ENCODE measurements around the gene LIPK. TPM values are rescaled to one million over a fixed set of nuclear protein-coding genes. Genes with fewer than 3 reads are reported as not detected.

The LIPK gene
- total RNA-seq = not detected

GRCh38 chr10:88705958-88706357, at the start of gene LIPK:
Gene LIPK, plus strand, starts transcription at chr10:88706249. Its CDS starts 18,295 bp downstream, at chr10:88724544.
- Histone ChIP-seq H3K27me3 (no peaks in the 10 kb centered on the region), H3K27ac (no peak within 1 kb of the TSS), H3K36me3 (no peaks in the 10 kb centered on the region), H3K9me3 (no peaks in the 10 kb centered on the region), H3K4me1 (no peaks in the 10 kb centered on the region), H3K4me3 (no peak within 1 kb of the TSS)
- TF ChIP-seq CTCF (IDR thresholded peaks at IDR 0.05) (no peak), POLR2A (IDR thresholded peaks at IDR 0.05) (no peak)
- intact Hi-C loops (cut with DNase I; ENCODE audit: low total_unique reads) = no loop called here
- DNase-seq = no peak

- no peak for TF ChIP-seq CTCF (IDR thresholded peaks at IDR 0.05)
- no peak for TF ChIP-seq POLR2A (IDR thresholded peaks at IDR 0.05)
- H3K4me1 ChIP-seq = no peaks in the 10 kb centered on the region
- H3K27ac ChIP-seq = no peak overlapping the region
- H3K9me3 ChIP-seq = no peaks in the 10 kb centered on the region
- DNase-seq = no peak
- H3K4me3 ChIP-seq = no peak overlapping the region
- intact Hi-C loops (cut with DNase I; ENCODE audit: low total_unique reads) = no loop called here
- no peaks in the 10 kb centered on the region for H3K36me3 ChIP-seq
- H3K27me3 ChIP-seq = no peaks in the 10 kb centered on the region
These were observed 48.1 kb upstream of the LIPK start for GRCh38 chr10:88657901-88658300.

- Histone ChIP-seq H3K4me3 (no peak overlapping the region), H3K9me3 (no peaks in the 10 kb centered on the region), H3K4me1 (no peaks in the 10 kb centered on the region), H3K27me3 (no peaks in the 10 kb centered on the region), H3K27ac (no peak overlapping the region), H3K36me3 (no peaks in the 10 kb centered on the region)
- DNase-seq = no peak
- TF ChIP-seq POLR2A (IDR thresholded peaks at IDR 0.05) (no peak), CTCF (IDR thresholded peaks at IDR 0.05) (no peak)
- intact Hi-C loops (cut with DNase I; ENCODE audit: low total_unique reads) = no loop called here
These were observed 46.1 kb upstream of the LIPK start for GRCh38 chr10:88659725-88660597.

- no peak for DNase-seq
- no peaks in the 10 kb centered on the region for H3K36me3 ChIP-seq
- H3K27ac ChIP-seq = no peak overlapping the region
- no peaks in the 10 kb centered on the region for H3K4me1 ChIP-seq
- TF ChIP-seq POLR2A (IDR thresholded peaks at IDR 0.05) (no peak), CTCF (IDR thresholded peaks at IDR 0.05) (no peak)
- H3K27me3 ChIP-seq = no peaks in the 10 kb centered on the region
- no peaks in the 10 kb centered on the region for H3K9me3 ChIP-seq
- H3K4me3 ChIP-seq = no peak overlapping the region
- intact Hi-C loops (cut with DNase I; ENCODE audit: low total_unique reads) = no loop called here
These were observed 45.5 kb upstream of the LIPK start for GRCh38 chr10:88660598-88660884.

DNA sequence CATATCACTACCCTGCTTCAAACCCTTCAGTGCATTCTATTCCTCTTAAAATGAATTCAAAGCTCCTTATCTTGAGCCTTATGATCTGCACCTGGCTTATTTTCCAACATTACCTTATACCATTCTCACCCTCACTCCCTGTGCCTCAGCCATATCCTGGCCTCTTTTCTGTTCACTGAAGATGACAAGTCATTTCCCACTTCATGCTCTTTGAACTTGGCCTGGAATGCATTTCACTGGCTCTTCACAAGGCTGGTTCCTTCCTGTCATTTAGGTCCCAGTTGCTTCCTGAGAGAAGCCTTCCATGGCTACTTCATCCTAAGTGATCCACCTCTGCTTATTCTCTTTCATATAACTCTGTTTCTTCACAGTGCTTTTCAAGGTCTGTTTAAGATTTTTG, 45.0 kb upstream of the LIPK start:
- no peaks in the 10 kb centered on the region for H3K27me3 ChIP-seq
- H3K4me3 ChIP-seq = no peak overlapping the region
- H3K4me1 ChIP-seq = no peaks in the 10 kb centered on the region
- no peak overlapping the region for H3K27ac ChIP-seq
- TF ChIP-seq CTCF (IDR thresholded peaks at IDR 0.05) = no peak
- TF ChIP-seq POLR2A (IDR thresholded peaks at IDR 0.05) = no peak
- DNase-seq = no peak
- intact Hi-C loops (cut with DNase I; ENCODE audit: low total_unique reads) = no loop called here
- H3K36me3 ChIP-seq = no peaks in the 10 kb centered on the region
- H3K9me3 ChIP-seq = no peaks in the 10 kb centered on the region
